GM21723 (cell line): ENCODE data around the gene FRMD4B.

Experiments used
- ATAC-seq: cut with Tn5 transposase; IDR thresholded peaks from one replicate; pipeline ENCODE4 v1.9.1; 2021; ENCODE audit warnings: mild to moderate bottlenecking, moderate library complexity; ENCODE audit not compliant: unreplicated experiment

The FRMD4B gene

DNA sequence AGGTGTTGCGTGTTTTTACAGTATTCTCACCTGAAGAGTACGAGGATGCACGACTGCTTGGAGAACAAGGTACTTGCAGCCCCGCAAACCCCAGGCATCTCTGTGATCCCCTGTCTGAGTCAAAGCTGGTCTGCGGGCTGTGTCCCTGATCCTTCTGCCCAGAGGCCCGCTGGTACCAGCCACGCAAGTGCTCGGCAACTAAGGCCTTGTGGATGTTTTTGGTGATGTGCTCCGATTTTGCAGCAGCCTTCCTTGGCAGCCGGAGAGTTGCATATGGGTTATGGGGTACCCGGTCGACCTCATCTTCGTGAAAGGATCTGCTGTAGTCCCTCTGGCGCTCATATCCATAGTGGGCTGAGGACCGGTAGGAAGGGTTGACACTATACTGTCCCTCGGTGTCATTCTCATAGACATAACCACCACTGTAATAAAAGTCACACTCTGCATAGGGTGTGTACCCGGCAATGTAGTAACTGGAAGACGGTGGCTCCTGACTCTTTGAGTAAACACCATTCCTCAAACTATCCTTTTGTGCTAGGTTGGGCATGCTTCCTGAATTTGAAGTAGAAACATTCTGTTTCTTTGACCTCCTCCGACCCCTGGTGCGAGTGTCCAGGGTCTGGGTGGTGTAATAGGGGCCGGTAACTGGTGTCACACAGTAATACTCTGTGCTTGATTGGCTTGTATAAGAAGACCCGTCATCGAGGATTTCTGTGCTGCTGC, 204.9 kb downstream of the FRMD4B start:
- no peak for ATAC-seq

DNA sequence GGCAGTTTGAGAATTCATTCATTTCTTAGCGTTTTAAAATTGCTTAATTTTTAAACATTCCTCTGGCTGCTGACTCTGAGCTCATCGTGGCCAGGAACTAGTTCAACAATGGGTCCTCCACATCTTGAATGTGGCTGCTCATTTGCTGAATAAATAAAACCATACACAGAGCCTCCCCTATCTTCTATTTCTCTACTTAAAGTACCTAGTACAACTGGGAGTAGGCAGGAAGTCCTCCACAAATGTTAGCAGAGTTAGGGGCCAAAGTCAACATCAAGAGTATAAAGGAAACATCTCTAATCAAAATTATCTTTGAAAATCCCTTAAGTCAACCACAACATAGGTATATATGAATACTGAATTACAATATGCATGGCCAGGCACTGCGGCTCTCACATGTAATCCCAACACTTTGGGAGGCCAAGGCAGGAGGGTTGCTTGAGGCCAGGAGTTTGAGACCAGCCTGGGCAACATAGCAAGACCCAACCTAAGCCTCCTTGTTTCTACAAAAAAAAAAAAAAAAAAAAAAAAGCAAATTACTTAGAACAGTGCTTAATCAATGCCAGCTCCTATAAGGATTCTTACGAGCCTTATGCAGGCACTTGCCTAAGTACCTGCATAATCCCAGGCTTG, 206.0 kb downstream of the FRMD4B start:
- ATAC-seq, result no peak

DNA sequence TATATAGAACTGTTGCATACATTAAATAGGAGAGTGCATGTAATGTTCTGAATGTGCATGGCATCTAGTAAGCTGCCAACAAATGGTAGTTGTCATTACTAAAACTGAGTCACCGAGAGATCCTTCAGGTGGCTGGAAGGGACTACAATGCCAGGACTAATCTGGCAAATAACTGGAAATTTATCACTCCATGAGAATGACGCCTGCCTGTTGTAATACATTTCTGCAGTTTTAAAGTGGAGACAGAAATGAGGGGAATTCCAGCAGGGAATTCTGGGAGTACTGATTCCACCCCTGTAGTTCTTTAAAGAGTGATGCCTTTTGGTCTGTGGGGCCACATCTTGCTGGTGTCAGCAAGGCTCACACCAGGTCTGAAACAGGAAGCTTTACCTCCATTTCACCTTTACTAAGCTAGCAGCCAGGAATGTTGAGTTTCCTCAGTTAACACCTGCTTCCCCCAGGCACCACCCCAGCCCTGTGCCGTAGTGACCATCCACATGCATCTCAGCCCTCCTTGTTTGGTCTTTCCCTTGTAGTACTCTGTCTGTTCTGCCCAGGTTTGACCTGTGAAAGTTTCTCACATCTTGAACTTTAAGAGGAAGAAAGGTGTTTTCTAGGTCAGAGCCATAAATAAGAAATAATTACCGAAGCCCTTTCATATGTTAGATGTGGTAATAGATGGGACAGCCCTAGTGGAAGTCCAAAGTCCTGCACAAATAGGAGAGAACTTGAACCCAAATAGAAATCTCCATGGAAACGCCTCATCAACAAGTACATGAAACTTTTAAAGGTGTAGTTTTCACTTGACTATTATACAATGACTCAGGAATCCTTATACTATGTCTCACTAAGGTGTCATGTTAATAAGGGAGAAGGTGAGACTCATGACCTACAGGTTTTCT, 206.8 kb downstream of the FRMD4B start:
- ATAC-seq, result no peak

DNA sequence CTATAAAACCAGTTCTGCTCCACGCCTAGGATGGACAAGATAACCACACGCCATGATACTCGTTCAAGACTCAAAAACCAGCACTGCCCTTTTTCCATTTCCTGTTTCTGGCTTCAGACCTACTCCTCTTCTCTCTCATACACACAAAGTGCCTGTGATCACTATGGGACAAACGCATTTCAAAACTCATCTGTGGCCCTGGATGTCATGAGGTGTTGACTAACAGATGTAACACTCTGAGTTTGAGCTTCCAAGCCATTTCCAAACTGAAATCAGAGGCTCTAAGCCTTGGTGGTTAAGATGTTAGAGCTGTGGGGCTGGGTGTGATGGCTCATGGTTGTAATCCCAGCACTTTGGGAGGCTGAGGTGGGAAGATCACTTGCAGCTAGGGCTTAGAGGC, 207.8 kb downstream of the FRMD4B start:
- no peak for ATAC-seq

DNA sequence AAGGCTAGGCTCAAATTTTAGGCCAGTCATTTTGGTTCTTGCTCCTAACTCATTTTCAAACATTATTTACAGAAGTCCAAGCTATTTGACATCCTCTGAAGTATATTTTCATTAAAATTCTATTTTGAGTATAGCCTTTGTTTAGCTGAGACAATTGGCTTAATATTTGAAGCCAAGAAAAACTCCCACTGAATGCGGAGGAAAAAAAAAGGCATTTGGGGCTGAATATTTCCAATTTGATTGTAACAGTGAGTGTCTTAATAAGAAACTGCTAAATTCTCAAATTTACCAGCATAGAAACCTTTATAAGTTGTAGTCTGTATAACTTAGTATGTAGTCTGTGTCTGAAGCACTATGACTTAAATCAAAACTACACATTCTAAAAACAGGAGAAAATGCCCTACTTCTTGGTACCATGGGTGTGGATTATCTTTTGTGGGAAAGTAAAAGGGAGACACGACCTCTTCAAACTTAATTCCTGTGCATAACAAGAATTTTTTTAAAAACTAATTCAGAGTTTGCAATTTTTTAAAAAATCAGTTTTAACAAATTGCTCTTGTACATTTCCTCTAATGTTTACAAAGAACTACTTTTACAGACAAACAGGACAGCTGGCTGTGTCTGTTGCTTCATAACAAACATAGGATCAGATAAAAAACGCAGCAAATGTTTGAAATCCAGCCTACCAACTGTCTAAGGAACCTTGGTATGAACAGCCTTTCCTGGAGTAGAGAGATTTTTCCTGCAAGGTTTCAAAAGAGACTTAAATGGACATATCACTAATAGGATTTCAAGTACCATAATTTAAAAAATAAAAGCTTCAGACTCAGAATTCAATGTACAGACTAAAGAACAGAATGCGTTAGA, 210.8 kb downstream of the FRMD4B start:
- ATAC-seq, result no peak

DNA sequence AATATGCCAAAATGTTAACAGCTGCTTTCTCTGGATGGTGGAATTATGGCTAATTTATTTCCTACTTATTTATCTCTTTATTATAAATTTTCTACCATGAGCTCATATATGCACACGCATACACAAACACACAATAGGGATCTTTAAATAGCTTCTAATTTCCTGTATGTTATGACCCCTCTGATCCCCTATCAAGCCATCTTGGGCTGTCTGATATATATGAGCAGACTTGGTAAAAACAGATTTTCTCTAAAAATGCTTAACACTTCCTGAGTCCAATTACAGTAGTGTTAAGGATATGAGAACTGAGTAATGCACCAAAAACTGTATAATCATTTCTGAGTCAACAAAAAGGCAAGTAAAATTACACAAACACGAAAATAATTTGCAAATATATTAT, 211.4 kb downstream of the FRMD4B start:
- no peak for ATAC-seq

DNA sequence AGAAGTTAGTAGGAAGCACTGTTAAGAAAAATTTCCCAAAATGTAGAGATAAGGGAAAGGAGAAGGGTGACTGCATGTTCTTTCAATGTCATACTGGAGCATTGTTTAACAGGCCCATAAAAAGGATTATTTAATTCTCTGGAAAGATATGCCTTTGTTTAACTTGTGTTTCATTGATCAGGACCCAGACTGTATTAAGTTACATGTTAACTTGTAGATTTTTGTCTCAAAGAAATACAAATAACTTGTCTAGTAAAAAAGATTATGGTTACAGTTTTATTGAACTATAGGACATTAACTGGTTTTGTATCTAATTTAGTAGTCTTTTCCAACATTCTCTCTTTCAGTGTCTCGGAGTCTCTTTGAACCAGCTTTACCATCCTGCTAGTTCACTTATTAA, 213.8 kb downstream of the FRMD4B start:
- no peak for ATAC-seq

DNA sequence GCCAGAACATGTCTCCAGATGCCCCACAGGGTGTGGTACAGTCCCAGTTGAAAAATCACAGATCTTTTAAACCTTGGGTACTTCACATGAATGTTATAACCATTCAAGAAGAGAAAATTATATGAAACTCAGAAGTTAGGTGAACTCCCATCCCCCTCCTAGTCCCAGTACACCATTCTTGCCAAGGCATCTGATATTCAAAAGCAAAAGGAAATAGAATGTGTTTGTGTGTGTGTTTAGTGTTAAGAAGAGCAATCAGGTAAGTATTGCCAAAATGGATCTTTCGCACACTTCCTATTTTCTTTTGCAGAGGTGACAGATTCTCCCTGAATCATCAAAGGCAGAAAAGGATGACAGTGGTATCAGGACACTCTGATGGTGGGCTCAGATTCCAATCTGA, 219.4 kb downstream of the FRMD4B start:
- no peak for ATAC-seq

DNA sequence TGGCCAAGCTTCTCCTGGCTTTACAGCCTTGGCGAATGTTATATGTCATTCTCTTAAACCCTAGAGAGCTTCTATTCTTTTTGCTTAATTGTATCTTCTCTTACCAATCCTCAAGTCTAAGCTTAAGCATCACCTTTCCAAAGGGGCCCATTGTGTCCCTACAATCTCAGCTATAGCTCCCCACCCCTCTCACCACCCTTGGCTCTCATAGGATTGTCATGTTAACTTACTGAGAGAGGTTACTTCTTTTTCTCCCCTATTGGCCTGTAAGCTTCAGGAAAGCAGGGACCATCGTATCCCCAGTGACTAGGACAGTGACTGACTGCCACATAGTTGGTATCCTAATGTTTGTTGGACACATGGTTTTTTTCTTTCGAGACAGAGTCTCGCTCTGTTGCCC, 220.1 kb downstream of the FRMD4B start:
- ATAC-seq, result no peak

DNA sequence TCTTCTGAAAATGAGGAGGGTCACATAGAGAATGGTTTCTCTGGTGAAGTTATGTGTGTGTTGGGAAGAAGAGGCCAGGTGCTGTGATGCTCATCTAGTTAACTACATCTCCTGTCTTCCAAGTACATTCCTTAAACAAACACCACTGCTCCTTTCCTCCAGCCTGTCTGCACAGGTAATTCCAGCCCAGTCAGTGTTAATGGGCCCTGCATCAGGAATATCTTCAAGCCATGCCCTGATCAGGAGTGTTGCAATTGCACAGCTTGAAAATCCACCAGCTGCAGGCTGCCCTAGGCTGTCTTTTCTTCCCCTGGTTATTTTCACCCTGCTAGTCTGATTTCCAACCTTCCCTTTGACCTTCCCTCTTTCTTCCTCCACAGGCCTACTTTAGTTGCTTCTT, 221.6 kb downstream of the FRMD4B start:
- ATAC-seq, result no peak

DNA sequence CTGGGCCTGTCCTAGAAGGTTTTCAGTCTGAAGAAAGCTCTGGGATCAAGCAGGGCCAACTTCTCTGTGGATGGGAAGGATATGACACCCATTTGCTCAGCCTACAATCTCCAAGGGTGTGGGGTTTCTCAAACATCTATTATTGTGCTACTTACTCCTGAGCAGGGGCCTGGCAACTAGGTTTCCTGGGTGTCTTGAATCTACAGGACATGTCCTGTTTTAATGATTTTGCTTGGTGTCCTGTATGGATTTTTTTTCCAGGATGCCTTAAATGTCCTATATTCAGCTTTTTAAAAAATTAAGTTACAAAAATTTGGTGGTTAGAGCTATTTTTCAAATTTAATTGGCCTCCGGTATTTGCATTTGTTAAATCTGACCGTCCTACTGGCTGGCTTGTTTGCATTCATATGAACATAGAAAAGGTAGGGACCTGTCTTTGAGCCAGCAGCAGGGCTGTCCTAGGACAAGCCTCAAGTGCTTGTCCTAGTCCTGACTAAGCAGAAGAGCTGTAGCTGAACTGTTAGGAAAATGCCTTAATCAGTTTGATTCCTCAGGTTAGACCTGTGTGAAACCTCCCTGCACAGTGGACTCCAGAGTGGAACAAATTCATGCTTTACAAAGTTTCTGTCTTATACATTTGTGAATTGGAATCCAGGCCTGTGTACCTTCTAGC, 223.4 kb downstream of the FRMD4B start:
- ATAC-seq, result no peak

DNA sequence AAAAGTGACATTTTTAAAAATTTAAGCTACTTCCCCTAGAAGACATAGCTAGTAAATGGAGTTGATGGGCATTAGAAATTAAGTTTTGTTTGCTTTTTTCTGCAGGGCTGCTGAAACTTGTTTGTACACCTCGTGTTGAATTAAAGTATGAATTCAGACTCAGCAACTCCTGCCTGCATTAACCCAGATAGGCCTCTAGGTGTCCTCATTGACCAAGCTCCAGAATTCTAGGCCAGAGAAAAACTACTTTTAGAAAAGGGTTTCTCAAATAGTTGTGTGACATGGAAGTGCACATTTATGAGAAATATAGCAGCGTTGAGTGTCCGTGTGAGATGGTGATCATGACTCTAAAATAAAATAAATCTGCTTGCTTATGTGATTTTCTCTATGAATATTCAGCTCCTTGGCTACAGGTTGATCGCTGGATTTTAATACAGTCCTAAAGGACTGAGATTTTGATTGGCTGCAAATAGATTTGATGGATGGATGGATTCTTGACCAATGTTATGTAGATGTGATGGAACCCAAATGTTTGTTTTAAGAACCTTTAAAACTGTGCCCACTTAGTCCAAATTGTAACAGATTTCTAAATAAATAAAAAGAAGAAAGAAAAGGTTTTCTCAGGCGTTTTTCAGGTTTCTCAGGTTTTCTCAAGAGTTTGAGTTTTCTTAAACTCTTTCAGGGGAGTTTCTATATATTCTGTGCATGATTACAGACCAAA, 224.1 kb downstream of the FRMD4B start:
- ATAC-seq, result no peak

DNA sequence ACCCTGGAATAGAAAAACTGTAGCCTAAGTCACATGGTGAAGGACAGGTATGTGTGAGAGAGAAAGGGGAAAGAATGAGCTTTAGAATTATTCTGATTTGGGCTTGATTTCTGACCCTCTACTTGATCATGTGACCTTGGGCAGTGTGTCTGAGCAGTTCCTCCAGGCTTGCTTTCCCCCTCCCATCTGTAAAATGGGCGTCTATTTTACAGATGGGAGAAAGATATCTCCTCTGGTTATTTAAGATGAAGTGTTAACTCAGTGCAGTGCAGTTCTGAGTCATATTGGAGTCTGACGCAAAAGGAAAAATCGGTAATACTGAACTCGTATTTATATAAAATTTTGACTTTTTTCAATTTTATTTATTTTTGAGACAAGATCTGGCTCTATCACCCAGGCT, 225.4 kb downstream of the FRMD4B start:
- no peak for ATAC-seq

DNA sequence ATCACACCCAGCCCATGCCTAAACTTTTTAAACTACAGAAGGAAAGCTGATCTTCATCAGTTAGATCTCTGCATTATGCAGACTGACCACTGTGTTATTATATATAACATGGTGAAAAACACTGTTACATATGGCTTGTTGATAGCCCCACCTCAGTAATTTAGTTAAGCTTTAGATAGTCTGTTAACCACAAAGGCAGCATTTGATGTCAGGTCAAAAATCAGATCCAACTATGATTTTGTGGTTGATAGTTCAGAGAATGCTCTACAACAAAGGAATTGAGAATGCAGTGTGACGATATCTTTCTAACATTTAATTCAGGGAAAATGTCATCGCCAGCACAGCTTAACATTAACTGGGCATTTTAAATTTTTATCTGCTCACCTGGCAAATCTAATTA, 225.8 kb downstream of the FRMD4B start:
- no peak for ATAC-seq

DNA sequence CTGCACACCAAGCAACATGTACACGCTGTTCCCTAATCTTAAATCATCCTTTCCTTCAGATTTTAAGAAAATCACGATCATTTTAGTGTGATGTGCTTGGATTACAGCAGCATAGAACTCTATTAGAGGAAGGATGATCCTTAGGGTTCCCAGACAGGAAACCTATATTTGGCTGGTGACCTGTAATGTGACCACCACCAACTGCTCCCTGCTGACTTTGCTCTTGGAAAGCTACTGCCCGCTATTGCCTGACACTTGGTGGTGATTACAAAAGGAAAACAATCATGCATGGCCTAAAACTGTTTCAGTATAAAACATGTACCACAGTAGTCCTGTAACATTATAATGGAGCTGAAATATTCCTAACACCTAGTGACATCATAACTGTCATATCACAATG, 236.3 kb downstream of the FRMD4B start:
- no peak for ATAC-seq

DNA sequence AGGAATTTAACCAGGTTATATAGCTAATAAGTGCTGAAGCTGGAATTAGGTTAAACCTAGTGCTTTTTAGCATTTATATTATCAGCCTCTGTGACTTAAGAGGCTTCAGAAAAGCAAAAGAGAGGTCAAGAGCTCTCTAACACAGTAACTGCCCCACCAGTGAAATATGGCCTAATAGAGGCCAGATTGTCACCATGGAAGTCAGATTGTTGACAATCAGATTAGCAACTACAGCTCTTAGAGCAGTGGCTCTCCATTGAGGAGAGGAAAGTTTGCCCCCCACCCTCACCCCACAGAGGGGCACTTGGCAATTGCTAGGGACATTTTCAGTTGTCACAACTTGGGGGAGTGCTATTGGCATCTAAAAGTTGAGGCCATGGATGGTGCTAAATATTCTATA, 240.2 kb downstream of the FRMD4B start:
- no peak for ATAC-seq

DNA sequence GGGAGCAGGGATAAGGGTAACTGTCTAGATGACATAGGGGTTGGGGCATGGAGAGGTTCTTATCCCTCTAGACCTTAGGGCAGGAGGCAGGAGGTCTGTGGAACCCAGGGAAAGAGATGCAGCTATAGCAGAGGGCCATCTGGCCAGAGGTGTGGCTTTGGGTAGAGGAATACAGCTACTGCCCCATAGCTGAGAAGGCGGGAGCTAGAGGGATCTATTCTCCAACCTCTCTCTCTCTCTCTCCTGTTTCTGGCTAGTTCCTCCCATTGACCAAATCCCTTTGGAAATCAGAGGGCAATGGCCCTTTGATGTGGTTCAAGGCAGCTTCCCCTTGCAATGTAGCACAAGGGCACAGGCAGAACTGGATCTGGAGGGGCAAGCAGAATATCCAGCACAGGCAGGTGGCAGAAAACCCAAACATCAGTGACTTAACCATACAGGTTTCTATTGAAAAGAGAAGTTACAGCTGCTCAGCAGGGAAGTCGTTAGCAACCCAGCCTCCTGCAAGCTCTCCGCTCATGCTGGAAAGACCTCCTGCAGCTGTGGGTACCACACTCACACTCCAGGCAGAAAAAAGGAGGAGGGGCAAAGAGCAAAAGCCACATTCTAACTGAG, 241.2 kb downstream of the FRMD4B start:
- no peak for ATAC-seq

DNA sequence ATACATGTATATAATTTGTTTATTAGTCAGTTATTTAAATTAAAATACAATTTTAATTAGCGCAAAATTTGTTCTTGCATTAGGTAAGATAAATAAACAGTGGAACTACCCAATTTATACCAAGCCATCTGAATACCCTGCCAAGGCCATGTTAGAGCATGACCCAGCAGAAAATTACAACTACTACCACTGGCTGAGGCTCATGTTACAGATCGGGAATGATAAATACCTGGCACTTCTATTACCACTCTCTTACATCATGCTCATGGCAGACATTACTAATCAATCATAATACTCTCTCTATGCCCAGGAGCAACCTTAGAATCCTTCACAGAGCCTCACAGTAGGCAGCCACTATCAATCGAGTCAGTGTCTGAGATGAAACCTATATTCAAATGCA, 242.3 kb downstream of the FRMD4B start:
- ATAC-seq, result no peak

DNA sequence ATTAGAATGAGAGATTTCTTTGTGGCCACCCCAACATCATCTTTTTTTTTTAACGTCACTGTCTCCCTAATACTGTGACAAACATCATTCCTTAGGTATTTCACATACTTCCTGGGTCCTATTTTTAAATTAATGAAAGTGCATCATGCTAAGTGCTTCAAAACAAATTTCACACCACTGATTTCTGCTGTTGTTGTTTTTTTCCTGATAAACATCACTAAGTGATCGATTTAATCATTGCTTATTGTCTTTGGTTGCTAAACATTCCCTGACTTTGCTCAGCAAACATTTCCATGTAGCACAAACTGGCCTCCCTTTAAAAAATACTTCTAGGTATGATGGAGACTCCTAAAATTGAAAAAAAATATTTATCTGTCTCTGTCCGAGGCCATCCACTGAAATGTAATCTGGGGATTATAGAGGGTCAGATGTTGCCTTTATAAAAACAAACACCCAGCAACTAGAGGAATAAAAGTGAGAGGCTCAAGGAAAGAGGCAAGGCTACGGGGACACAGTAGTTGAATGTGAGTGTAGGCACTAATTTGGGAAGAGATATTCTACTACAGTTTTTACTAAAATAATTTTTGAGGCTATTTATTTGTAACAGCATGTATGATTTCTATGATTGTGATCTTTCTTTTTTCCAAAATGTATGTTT, 243.0 kb downstream of the FRMD4B start:
- ATAC-seq, result no peak
